Stimulated activated CD4-positive, alpha-beta T cell treated with anti-CD3 and anti-CD28 coated beads, Interleukin-15, amount 100 ng/mL, for 48 hours (primary cell): ENCODE measurements around the gene LCA5.
"Not testable (repeated sequence)": the region's sequence is repeated elsewhere in the genome, so short reads cannot be mapped to it uniquely, and the experiment has no call there.

Source experiments
- DNase-seq, 2 donors: peaks; one replicate each; pipeline ENCODE4 v3.0.0-alpha.2; 2020; ENCODE audit warnings: low read depth in 2 of 2

The LCA5 gene

GRCh38 chr6:79536954-79537747 lies at the start of gene LCA5:
Gene LCA5 (minus strand): TSS chr6:79537430. CDS start chr6:79518894, 18,536 bp downstream.
- peak; percentile 72 to 74 for DNase-seq

GRCh38 chr6:79586548-79586947 lies 49.3 kb upstream of the LCA5 start:
- no peak for DNase-seq

GRCh38 chr6:79584332-79584731 lies 47.1 kb upstream of the LCA5 start:
- no peak for DNase-seq

- DNase-seq, result not testable (repeated sequence)
Measured at GRCh38 chr6:79577926-79578325, 40.7 kb upstream of the LCA5 start.

GRCh38 chr6:79574630-79575225 lies 37.5 kb upstream of the LCA5 start:
- DNase-seq, result no peak

- no peak for DNase-seq
Measured at GRCh38 chr6:79574174-79574573, 36.9 kb upstream of the LCA5 start.

GRCh38 chr6:79571030-79571367 lies 33.8 kb upstream of the LCA5 start:
- no peak for DNase-seq

GRCh38 chr6:79570129-79571029 lies 33.1 kb upstream of the LCA5 start:
- DNase-seq, result no peak

- DNase-seq, result no peak
Measured at GRCh38 chr6:79568996-79569395, 31.8 kb upstream of the LCA5 start.

GRCh38 chr6:79564636-79565035 lies 27.4 kb upstream of the LCA5 start:
- no peak for DNase-seq

GRCh38 chr6:79559706-79560105 lies 22.5 kb upstream of the LCA5 start:
- DNase-seq, result no peak

- no peak for DNase-seq
Measured at GRCh38 chr6:79557673-79558467, 20.6 kb upstream of the LCA5 start.

GRCh38 chr6:79554305-79554704 lies 17.1 kb upstream of the LCA5 start:
- no peak for DNase-seq

- DNase-seq, result no peak
Measured at GRCh38 chr6:79551401-79551800, 14.2 kb upstream of the LCA5 start.

GRCh38 chr6:79548304-79548703 lies 11.1 kb upstream of the LCA5 start:
- DNase-seq, result no peak

GRCh38 chr6:79546186-79546585 lies 9.0 kb upstream of the LCA5 start:
- no peak for DNase-seq

GRCh38 chr6:79544939-79545450 lies 7.8 kb upstream of the LCA5 start:
- no peak for DNase-seq

- no peak for DNase-seq
Measured at GRCh38 chr6:79544299-79544927, 7.2 kb upstream of the LCA5 start.

GRCh38 chr6:79543886-79544285 lies 6.7 kb upstream of the LCA5 start:
- no peak for DNase-seq

GRCh38 chr6:79543411-79543810 lies 6.2 kb upstream of the LCA5 start:
- no peak for DNase-seq
